H7 (cell line): ENCODE data around the gene RSBN1L. TPM values are rescaled to one million over a fixed set of nuclear protein-coding genes. Genes with fewer than 3 reads are reported as not detected.
"Not testable (repeated sequence)": the region's sequence is repeated elsewhere in the genome, so short reads cannot be mapped to it uniquely, and the experiment has no call there.

Experiments used
- DNase-seq: peaks from one replicate; pipeline ENCODE4 v3.0.0; 2012
- H3K27me3 ChIP-seq: 2 replicates; pipeline ENCODE4 v1.6.0; 2011; ENCODE audit warnings: mild to moderate bottlenecking, low read length; ENCODE audit not compliant: control insufficient read depth, insufficient read depth
- H3K36me3 ChIP-seq: replicated peaks from 2 replicates; pipeline ENCODE4 v1.5.1; 2011; ENCODE audit warnings: low read length; ENCODE audit not compliant: control insufficient read depth, insufficient read depth
- H3K4me3 ChIP-seq: 2 replicates; pipeline ENCODE4 v1.5.1; 2011; ENCODE audit warnings: low read depth, mild to moderate bottlenecking, control low read depth, low read length, moderate library complexity; ENCODE audit not compliant: insufficient read depth
- total RNA-seq: library from RNA; depleted of rRNA; stranded (reverse); fragments of >200 nt; shearing (Covaris generic); gene quantifications from 2 replicates; pipeline ENCODE4 v1.2.3, GENCODE V29; 2014; rRNA removed

The RSBN1L gene
- total RNA-seq: 12.6 and 12.8 TPM in 2 replicates

DNA sequence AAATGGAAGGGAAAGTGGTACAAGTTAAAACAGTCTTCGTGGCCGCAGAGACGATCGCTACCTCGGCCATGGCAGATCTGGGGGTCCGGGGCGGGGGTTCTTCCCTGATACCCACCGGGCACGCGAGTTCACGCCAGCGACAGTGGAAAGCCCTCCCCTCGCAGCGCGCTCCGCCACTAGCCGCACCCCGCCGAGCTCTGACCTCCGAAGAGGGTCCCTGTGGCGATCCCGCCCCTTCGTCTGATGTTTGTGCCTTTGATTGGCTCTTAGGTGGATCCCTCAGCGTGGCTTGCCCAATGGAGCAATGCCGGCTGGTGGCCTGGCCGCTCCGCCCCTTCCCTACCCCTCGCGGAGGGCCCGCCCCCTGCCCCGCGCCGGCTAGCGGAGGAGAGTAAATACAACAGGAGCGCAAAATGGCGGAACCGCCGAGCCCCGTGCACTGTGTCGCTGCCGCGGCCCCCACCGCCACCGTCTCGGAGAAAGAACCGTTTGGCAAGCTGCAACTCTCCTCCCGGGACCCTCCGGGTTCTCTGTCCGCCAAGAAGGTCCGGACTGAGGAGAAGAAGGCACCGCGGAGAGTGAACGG lies at the start of gene RSBN1L:
Gene RSBN1L, plus strand, starts transcription at position 403 of the 586 bp plus-strand sequence. Its CDS starts 11 bp downstream, at position 414.
- Histone ChIP-seq H3K36me3 (no peaks in the 10 kb centered on the region), H3K4me3 (peak within 1 kb of the TSS; percentile 96), H3K27me3 (no peaks in the 10 kb centered on the region)
- DNase-seq: peak; percentile 98

GRCh38 chr7:77648742-77649338 lies 47.4 kb upstream of the RSBN1L start:
- no peak overlapping the region for H3K4me3 ChIP-seq

GRCh38 chr7:77649716-77650349 lies 46.4 kb upstream of the RSBN1L start:
- no peak for DNase-seq
- no peaks in the 10 kb centered on the region; the same call in none of the 2 replicates for H3K36me3 ChIP-seq
- no peaks in the 10 kb centered on the region for H3K27me3 ChIP-seq
- H3K4me3 ChIP-seq: no peak overlapping the region

More at GRCh38 chr7:77648742-77649338, 47.4 kb upstream of the RSBN1L start:
- no peak for DNase-seq
- H3K36me3 ChIP-seq: peaks cover 2% of the 10 kb centered on the region
- H3K27me3 ChIP-seq: no peaks in the 10 kb centered on the region

DNA sequence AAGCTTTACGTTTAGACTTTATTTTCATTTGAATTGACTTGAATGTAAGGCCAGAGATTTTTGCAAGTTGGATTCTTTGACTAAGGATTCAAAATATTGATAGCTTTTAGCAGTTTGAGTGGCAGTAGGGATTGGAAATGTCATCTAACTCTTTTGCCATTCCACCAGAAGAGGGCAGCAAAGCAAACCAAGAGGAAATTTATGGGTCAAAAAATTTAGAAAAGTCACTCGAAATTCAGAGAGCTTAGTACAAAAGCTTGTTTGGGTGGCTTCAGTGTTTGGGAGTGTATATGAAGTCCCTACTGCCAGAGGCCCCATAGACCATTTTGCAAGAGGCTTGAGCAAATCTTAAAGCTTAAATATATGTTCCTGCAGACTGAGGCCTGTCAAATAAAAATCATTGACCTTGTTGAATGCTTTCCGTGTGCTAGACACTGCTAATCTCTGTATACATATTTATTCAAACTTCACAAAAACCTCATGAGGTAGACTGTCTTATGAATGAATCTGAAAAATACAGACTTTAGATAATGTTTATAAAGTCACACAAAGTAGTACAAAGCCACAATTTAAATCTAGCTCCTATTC lies 44.6 kb upstream of the RSBN1L start:
- H3K36me3 ChIP-seq: peaks cover 3% of the 10 kb centered on the region

DNA sequence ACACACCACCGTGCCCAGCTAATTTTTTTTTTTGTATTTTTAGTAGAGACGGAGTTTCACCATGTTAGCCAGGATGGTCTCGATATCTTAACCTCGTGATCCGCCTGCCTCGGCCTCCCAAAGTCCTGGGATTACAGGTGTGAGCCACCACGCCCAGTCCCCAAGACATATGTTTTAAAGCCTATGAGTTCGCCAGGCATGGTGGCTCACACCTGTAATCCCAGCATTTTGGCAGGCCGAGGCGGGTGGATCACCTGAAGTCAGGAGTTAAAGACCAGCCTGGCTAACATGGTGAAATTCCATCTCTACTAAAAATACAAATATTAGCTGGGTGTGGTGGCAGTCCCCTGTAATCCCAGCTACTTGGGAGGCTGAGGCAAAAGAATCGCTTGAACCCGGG lies 43.4 kb upstream of the RSBN1L start:
- H3K36me3 ChIP-seq, H3K4me3 ChIP-seq, DNase-seq: not testable (repeated sequence)

More for the DNA sequence above, 44.6 kb upstream of the RSBN1L start:
- H3K27me3 ChIP-seq: no peaks in the 10 kb centered on the region
- DNase-seq: peak; percentile 55
- no peak overlapping the region for H3K4me3 ChIP-seq

DNA sequence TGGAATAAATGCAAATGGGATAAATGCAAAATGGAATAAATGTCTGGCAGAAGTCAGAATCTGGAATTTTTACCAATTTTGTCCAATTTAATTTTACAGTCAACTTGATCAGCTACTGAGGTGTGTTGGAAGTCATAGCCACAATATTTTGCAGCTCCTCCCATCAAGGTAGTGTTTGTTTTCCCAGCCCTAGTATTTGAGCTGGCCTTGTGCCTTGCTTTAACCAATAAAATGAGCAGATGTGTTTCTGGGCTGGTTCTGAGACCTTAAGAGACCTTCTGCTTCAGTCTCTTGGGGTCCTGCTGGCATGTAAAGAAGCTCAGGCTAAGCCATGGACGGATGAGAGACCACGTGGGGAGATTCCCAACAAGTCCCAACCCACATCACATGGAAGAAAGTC lies 42.7 kb upstream of the RSBN1L start:
- H3K27me3 ChIP-seq: no peaks in the 10 kb centered on the region
- no peak overlapping the region for H3K4me3 ChIP-seq
- no peak for DNase-seq
- H3K36me3 ChIP-seq: peaks cover 3% of the 10 kb centered on the region

More for the DNA sequence above, 43.4 kb upstream of the RSBN1L start:
- not testable (repeated sequence) for H3K27me3 ChIP-seq

DNA sequence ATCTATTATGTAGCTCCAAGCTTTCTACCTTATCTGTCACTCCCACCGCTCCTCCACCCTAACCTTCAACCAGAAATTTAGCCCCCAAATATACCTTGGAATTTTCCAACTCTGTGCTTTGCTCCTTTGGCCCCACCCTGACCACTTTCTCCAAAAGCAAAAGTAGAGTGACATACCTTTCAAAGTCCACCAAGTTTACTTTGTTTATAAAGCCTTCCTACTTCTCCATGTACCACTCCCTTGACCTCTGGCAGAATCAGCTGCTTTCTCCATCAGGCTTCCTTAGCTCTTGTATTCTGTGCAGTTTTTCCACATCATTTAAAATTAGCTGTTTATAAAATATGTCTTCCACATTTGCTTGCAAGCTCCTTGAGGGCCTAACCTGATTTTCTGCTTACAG lies 40.9 kb upstream of the RSBN1L start:
- H3K36me3 ChIP-seq: peaks cover 4% of the 10 kb centered on the region
- DNase-seq: no peak
- H3K27me3 ChIP-seq: no peaks in the 10 kb centered on the region
- H3K4me3 ChIP-seq: no peak overlapping the region

DNA sequence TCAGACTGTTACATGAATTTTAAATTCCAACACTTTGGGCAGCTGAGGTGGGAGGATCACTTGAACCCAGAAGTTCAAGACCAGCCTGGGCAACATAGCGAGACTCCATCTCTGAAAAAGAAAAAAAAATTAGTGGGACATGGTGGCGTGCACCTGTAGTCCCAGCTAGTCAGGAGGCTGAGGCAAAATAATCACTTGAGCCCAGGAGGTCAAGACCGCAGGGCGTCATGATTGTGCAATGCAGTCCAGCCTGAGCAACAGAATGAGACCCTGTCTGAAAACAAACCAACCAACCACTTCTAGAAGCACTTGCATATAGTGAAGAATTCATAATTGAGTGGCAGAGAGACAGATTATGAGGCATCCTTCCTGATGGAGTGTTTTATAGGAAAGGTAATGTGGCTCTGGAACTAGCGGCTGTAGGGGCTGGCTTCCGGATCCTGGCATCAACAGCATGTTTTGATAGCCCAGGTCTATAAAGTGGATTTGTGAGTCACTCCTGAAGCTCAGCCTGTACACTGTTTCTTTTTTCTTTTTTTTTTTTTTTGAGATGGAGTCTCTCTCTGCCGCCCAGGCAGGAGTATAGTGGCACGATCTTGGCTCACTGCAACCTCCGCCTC lies 40.3 kb upstream of the RSBN1L start:
- Histone ChIP-seq H3K27me3 (no peaks in the 10 kb centered on the region), H3K4me3 (no peak overlapping the region), H3K36me3 (peaks cover 4% of the 10 kb centered on the region)
- no peak for DNase-seq

GRCh38 chr7:77657427-77658224 lies 38.6 kb upstream of the RSBN1L start:
- Histone ChIP-seq H3K36me3 (peaks cover 4% of the 10 kb centered on the region), H3K27me3 (no peaks in the 10 kb centered on the region), H3K4me3 (no peak overlapping the region)
- DNase-seq: peak; percentile 31

- H3K36me3 ChIP-seq: peaks cover 4% of the 10 kb centered on the region
- H3K27me3 ChIP-seq: no peaks in the 10 kb centered on the region
- no peak overlapping the region for H3K4me3 ChIP-seq
- no peak for DNase-seq
Measured at GRCh38 chr7:77658928-77659327, 37.3 kb upstream of the RSBN1L start.

- Histone ChIP-seq H3K27me3 (no peaks in the 10 kb centered on the region), H3K4me3 (no peak overlapping the region), H3K36me3 (peaks cover 1% of the 10 kb centered on the region; the same call in 1 of the 2 replicates)
- no peak for DNase-seq
Measured at GRCh38 chr7:77661816-77662215, 34.4 kb upstream of the RSBN1L start.

DNA sequence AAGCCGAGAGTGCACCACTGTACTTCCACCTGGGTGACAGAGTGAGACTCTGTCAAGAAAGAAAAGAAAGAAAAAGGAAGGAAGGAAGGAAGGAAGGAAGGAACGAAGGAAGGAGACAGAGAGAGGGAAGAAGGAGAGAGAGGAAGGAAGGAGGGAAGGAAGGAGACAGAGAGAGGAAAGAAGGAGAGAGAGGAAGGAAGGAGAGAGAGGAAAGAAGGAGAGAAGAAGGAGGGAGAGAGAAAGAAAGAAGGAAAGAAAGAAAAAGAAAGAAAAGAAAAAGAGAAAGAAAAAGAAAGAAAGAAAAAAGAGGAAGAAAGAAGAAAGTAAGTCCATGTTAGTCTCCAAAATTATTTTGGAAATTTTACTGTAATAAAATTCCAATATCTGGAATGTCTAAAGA lies 33.4 kb upstream of the RSBN1L start:
- Histone ChIP-seq H3K36me3 (peaks cover 1% of the 10 kb centered on the region; the same call in 1 of the 2 replicates), H3K27me3 (no peaks in the 10 kb centered on the region), H3K4me3 (no peak overlapping the region)
- DNase-seq: no peak

GRCh38 chr7:77664715-77665114 lies 31.5 kb upstream of the RSBN1L start:
- Histone ChIP-seq H3K4me3 (no peak overlapping the region), H3K27me3 (no peaks in the 10 kb centered on the region), H3K36me3 (no peaks in the 10 kb centered on the region; the same call in 1 of the 2 replicates)
- no peak for DNase-seq

- DNase-seq: no peak
- no peaks in the 10 kb centered on the region; the same call in 1 of the 2 replicates for H3K36me3 ChIP-seq
Measured at GRCh38 chr7:77665161-77665560, 31.1 kb upstream of the RSBN1L start.

More at GRCh38 chr7:77665161-77665560, 31.1 kb upstream of the RSBN1L start:
- Histone ChIP-seq H3K27me3 (no peaks in the 10 kb centered on the region), H3K4me3 (no peak overlapping the region)
